ENCODE results near the gene KAZALD1. TPM values are rescaled to one million over a fixed set of nuclear protein-coding genes. Genes with fewer than 3 reads are reported as not detected.

Gene KAZALD1
- 4.4 TPM for polyA plus RNA-seq (2013, experiment 1 of 2)
- polyA plus RNA-seq (2013, experiment 2 of 2): 3.9 TPM

DNA sequence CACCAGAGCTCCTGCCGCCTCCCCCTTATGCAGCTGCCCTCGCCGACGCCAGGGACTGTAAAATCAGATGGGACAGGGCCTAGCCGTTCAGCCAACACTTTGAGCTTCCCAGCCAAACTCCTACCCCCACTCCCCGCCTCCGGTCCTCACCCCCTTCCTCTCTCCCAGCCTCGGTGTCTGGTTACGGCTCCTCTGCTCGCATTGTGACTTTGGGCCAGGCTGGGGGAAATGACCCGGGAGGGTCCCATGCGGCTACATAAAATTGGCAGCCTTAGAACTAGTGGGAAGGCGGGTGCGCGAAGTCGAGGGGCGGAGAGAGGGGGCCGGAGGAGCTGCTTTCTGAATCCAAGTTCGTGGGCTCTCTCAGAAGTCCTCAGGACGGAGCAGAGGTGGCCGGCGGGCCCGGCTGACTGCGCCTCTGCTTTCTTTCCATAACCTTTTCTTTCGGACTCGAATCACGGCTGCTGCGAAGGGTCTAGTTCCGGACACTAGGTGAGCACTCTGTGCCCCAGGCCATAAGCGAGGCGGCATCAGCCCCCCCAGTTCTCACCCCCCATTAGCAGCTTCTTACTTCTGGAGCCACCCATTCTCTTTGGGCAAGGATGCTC, at the start of gene KAZALD1:
Gene KAZALD1, plus strand, starts transcription at position 366 of the 608 bp plus-strand sequence. CDS start 604 bp downstream, outside the sequence.
- Histone ChIP-seq H3K36me3 (ENCODE audit: control insufficient read depth in 1 of 2, insufficient read depth in 2 of 2, low read depth in 1 of 2, low read length in 2 of 2) (no peaks in the 10 kb centered on the region), H4K8ac (ENCODE audit: low read length) (peak within 1 kb of the TSS; percentile 99), H3K4me3 (ENCODE audit: insufficient read depth in 1 of 2, low read depth in 1 of 2, low read length in 2 of 2) (peak within 1 kb of the TSS; percentile 80 to 90), H2AFZ (ENCODE audit: low read depth, low read length) (peak within 1 kb of the TSS; percentile 66), H2AK5ac (ENCODE audit: low read length, severe bottlenecking) (peak within 1 kb of the TSS; percentile 60), H3K27me3 (ENCODE audit: control insufficient read depth in 1 of 2, insufficient read depth in 1 of 2, low read length in 2 of 2) (peaks cover 0 to 16% of the 10 kb centered on the region in 2 experiments), H2BK120ac (ENCODE audit: low read depth, low read length) (peak within 1 kb of the TSS; percentile 97), H3K18ac (ENCODE audit: low read depth in 1 of 2, low read length in 2 of 2) (peak within 1 kb of the TSS; percentile 98 to 99), H3K9me3 (ENCODE audit: control insufficient read depth, low read length) (no peaks in the 10 kb centered on the region), H3K4me1 (ENCODE audit: control insufficient read depth, insufficient read depth, low read depth, low read length) (peaks cover 36% of the 10 kb centered on the region), H3K4me2 (ENCODE audit: low read length, poor library complexity, severe bottlenecking) (peak within 1 kb of the TSS; percentile 95), H3K4ac (ENCODE audit: low read depth in 1 of 2, low read length in 2 of 2) (peak within 1 kb of the TSS; percentile 91 to 99), H3K9ac (ENCODE audit: low read length) (peak within 1 kb of the TSS; percentile 97), H3K79me1 (replicated peaks; ENCODE audit: low read length, poor library complexity, severe bottlenecking) (peaks cover 6% of the 10 kb centered on the region), H3K14ac (ENCODE audit: low read length in 2 of 2) (peak within 1 kb of the TSS in 1 of 2 experiments; percentile 92), H3K27ac (ENCODE audit: low read length, poor library complexity, severe bottlenecking) (peak within 1 kb of the TSS; percentile 96), H3K23ac (ENCODE audit: low read length in 2 of 2) (peak within 1 kb of the TSS in 1 of 2 experiments; percentile 46), H2BK12ac (ENCODE audit: low read length in 2 of 2) (peak within 1 kb of the TSS; percentile 83 to 91), H4K91ac (ENCODE audit: low read length) (peak within 1 kb of the TSS; percentile 99), H2BK5ac (ENCODE audit: low read depth, low read length, poor library complexity, severe bottlenecking) (peak within 1 kb of the TSS; percentile 98), H2BK15ac (ENCODE audit: low read depth, poor library complexity, severe bottlenecking) (peak within 1 kb of the TSS; percentile 100)
- 9% methylated on average over 31 of the region's 31 CpGs for WGBS
- DNase-seq: peak; percentile 77

DNA sequence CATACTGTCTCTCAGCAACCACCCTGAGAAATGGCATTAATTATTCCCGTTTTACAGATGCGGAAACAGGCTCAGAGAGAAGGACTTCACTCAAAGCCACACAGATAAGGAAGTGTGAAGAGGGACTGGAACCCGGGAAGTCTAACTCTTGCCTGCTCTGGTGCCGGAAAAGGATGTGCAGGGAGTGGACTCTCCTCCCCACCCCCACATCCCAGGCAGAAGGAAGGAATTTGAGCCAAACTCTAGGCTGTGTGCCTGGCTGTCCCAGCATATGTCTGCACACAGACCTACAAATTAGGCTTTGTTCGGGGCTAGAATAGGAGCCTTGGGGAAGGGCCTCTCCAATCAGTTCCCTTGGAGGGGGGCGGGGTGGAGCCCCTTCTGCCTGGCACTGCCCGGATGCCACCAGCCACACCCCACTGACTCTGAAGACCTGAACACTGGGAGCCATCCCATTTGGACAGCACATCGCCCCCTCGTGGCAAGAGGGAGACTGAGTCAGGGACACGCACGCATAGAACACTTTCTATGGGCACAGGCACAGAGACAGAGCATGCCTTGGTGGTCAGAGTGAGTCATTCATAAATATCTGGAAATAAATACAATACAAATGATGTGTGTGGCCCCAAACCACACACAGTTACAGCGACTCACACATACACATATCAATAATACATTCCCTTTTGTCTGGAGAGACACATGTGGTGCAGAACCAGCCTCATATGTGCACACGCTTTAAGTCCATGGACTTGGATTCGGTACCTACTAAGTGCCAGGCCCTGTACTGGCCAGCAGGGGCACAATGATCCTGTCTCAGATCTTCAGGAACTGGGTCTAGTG, 49.0 kb upstream of the KAZALD1 start:
- 34% methylated on average over 11 of the region's 14 CpGs for WGBS
- H2AFZ ChIP-seq (ENCODE audit: low read depth, low read length): no peak overlapping the region
- H2BK15ac ChIP-seq (ENCODE audit: low read depth, poor library complexity, severe bottlenecking): no peak overlapping the region
- peaks cover 3 to 6% of the 10 kb centered on the region in 2 experiments for H3K36me3 ChIP-seq (ENCODE audit: control insufficient read depth in 1 of 2, insufficient read depth in 2 of 2, low read depth in 1 of 2, low read length in 2 of 2)
- no peak overlapping the region for H2BK120ac ChIP-seq (ENCODE audit: low read depth, low read length)
- H3K27ac ChIP-seq (ENCODE audit: low read length, poor library complexity, severe bottlenecking): no peak overlapping the region
- no peak overlapping the region for H4K91ac ChIP-seq (ENCODE audit: low read length)
- peak; percentile 96 for DNase-seq
- peaks cover 6% of the 10 kb centered on the region for H3K79me1 ChIP-seq (replicated peaks; ENCODE audit: low read length, poor library complexity, severe bottlenecking)
- no peak overlapping the region for H3K4me2 ChIP-seq (ENCODE audit: low read length, poor library complexity, severe bottlenecking)
- peak overlapping the region in 1 of 2 experiments; percentile 38 for H3K18ac ChIP-seq (ENCODE audit: low read depth in 1 of 2, low read length in 2 of 2)
- H2BK12ac ChIP-seq (ENCODE audit: low read length in 2 of 2): peak overlapping the region; percentile 20 to 40
- no peaks in the 10 kb centered on the region for H3K27me3 ChIP-seq (ENCODE audit: control insufficient read depth in 1 of 2, insufficient read depth in 1 of 2, low read length in 2 of 2)
- H3K14ac ChIP-seq (ENCODE audit: low read length in 2 of 2): no peak overlapping the region
- H4K8ac ChIP-seq (ENCODE audit: low read length): no peak overlapping the region
- no peak overlapping the region for H3K4me3 ChIP-seq (ENCODE audit: insufficient read depth in 1 of 2, low read depth in 1 of 2, low read length in 2 of 2)
- peak overlapping the region; percentile 28 for H3K9ac ChIP-seq (ENCODE audit: low read length)
- no peak overlapping the region for H2BK5ac ChIP-seq (ENCODE audit: low read depth, low read length, poor library complexity, severe bottlenecking)
- no peaks in the 10 kb centered on the region for H3K9me3 ChIP-seq (ENCODE audit: control insufficient read depth, low read length)
- H3K4ac ChIP-seq (ENCODE audit: low read depth in 1 of 2, low read length in 2 of 2): no peak overlapping the region
- no peak overlapping the region for H3K23ac ChIP-seq (ENCODE audit: low read length in 2 of 2)
- no peak overlapping the region for H2AK5ac ChIP-seq (ENCODE audit: low read length, severe bottlenecking)
- H3K4me1 ChIP-seq (ENCODE audit: control insufficient read depth, insufficient read depth, low read depth, low read length): peaks cover 27% of the 10 kb centered on the region

DNA sequence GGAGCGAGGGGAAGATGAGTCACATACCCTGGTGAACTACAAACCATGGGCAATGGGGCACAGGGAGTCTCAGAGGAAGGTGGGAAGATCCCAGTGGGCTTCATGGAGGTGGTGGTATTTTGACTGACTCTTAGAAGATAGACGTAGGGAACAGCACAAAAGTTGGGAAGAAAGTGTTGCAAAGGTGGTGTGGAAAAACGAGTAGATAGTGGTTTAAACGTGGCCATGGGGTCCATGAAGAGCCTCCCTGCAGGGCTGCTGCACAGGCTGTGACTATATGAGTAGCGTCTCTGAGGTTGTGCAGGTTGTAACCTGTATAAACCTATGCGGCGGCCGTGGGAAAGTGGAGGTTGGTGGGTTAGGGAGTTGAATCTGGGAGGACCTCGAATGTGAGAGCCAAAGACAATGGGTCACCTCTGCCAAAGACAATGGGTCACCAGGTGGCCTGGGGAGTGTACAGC, 48.4 kb upstream of the KAZALD1 start:
- H3K4me1 ChIP-seq (ENCODE audit: control insufficient read depth, insufficient read depth, low read depth, low read length): peaks cover 30% of the 10 kb centered on the region
- H3K9ac ChIP-seq (ENCODE audit: low read length): peak overlapping the region; percentile 1
- H3K14ac ChIP-seq (ENCODE audit: low read length in 2 of 2): no peak overlapping the region
- no peak overlapping the region for H3K27ac ChIP-seq (ENCODE audit: low read length, poor library complexity, severe bottlenecking)
- no peak overlapping the region for H4K91ac ChIP-seq (ENCODE audit: low read length)
- H4K8ac ChIP-seq (ENCODE audit: low read length): no peak overlapping the region
- no peak overlapping the region for H3K4me3 ChIP-seq (ENCODE audit: insufficient read depth in 1 of 2, low read depth in 1 of 2, low read length in 2 of 2)
- no peak overlapping the region for H3K23ac ChIP-seq (ENCODE audit: low read length in 2 of 2)
- H3K4me2 ChIP-seq (ENCODE audit: low read length, poor library complexity, severe bottlenecking): no peak overlapping the region
- peak overlapping the region in 1 of 2 experiments; percentile 6 for H3K4ac ChIP-seq (ENCODE audit: low read depth in 1 of 2, low read length in 2 of 2)
- H3K9me3 ChIP-seq (ENCODE audit: control insufficient read depth, low read length): no peaks in the 10 kb centered on the region
- no peak overlapping the region for H2BK120ac ChIP-seq (ENCODE audit: low read depth, low read length)
- H3K18ac ChIP-seq (ENCODE audit: low read depth in 1 of 2, low read length in 2 of 2): peak overlapping the region; percentile 11 to 38
- H2BK5ac ChIP-seq (ENCODE audit: low read depth, low read length, poor library complexity, severe bottlenecking): no peak overlapping the region
- H2BK15ac ChIP-seq (ENCODE audit: low read depth, poor library complexity, severe bottlenecking): no peak overlapping the region
- H3K36me3 ChIP-seq (ENCODE audit: control insufficient read depth in 1 of 2, insufficient read depth in 2 of 2, low read depth in 1 of 2, low read length in 2 of 2): no peaks in the 10 kb centered on the region
- peak overlapping the region in 1 of 2 experiments; percentile 2 for H2BK12ac ChIP-seq (ENCODE audit: low read length in 2 of 2)
- DNase-seq: no peak
- peaks cover 1% of the 10 kb centered on the region for H3K79me1 ChIP-seq (replicated peaks; ENCODE audit: low read length, poor library complexity, severe bottlenecking)
- no peaks in the 10 kb centered on the region for H3K27me3 ChIP-seq (ENCODE audit: control insufficient read depth in 1 of 2, insufficient read depth in 1 of 2, low read length in 2 of 2)
- H2AFZ ChIP-seq (ENCODE audit: low read depth, low read length): no peak overlapping the region
- 68% methylated on average over 9 of the region's 9 CpGs for WGBS
- H2AK5ac ChIP-seq (ENCODE audit: low read length, severe bottlenecking): peak overlapping the region; percentile 21

All from mesenchymal stem cell (in vitro differentiated cells and primary cell).